Stimulated activated CD4-positive, alpha-beta T cell treated with anti-CD3 and anti-CD28 coated beads, Interleukin-15, amount 100 ng/mL, for 1 hour (primary cell): ENCODE measurements around the gene REG1A.

Source experiments
- DNase-seq, 2 donors: peaks; one replicate each; pipeline ENCODE4 v3.0.0-alpha.2; 2020; ENCODE audit warnings: low read depth in 1 of 2, low spot score in 1 of 2

Gene REG1A, protein sequence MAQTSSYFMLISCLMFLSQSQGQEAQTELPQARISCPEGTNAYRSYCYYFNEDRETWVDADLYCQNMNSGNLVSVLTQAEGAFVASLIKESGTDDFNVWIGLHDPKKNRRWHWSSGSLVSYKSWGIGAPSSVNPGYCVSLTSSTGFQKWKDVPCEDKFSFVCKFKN

GRCh38 chr2:79120194-79120713 is at the start of gene REG1A:
Gene REG1A (plus strand): TSS chr2:79120488. CDS start chr2:79120862, 374 bp downstream.
- DNase-seq: no peak

DNA sequence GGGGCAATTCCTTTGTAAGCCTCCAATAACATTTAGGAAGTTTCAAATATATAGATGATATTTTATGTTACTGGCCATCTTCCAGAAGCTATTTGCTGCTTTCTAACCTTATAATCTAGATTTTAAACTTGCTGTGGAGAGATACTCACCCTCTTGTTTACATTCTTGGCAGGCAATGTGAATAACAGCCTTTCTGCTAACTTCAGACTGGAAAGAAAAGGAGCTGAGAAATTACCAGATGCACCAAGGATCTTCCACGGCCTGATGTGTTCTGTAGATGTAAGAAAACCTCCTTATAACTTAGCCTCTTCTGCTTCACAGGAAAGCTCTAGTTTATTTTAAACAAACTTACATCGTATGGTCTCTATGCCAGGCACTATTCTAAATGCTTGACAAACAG is 49.2 kb upstream of the REG1A start:
- no peak for DNase-seq

- no peak for DNase-seq
Measured at GRCh38 chr2:79082987-79083386, 37.3 kb upstream of the REG1A start.

DNA sequence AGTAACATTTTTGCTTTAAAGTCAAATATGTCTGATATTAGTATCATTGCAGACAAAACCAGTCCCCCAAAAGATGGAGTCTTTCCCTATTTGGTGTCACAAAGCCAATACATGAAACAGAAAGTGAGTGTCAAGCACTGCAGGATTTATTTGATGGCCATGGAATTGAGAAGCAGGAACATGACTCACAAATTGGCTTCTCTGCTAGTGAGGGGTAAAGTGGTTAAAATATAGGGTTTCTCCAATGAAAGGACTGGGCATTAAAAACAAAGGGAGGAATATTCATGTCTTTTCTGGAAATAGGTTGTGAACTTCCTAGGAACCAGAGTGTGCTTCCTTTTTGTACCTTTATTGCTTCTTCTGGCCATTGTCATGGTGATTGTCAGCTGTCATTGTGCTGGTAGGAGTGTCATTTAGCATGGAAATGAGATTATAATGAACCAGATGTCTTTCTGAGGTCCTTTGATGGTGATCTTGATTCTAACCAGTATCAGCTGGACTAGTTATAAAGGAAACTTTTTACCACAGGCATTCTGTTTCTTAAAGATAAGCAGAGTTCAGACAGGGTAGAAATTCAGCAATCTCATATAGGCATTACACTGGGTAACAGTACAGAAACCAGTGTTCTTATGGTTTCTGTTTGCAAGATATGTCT is 36.6 kb upstream of the REG1A start:
- no peak for DNase-seq

GRCh38 chr2:79084495-79085135 is 35.7 kb upstream of the REG1A start:
- DNase-seq: no peak

- DNase-seq: no peak
Measured at GRCh38 chr2:79085382-79085781, 34.9 kb upstream of the REG1A start.

DNA sequence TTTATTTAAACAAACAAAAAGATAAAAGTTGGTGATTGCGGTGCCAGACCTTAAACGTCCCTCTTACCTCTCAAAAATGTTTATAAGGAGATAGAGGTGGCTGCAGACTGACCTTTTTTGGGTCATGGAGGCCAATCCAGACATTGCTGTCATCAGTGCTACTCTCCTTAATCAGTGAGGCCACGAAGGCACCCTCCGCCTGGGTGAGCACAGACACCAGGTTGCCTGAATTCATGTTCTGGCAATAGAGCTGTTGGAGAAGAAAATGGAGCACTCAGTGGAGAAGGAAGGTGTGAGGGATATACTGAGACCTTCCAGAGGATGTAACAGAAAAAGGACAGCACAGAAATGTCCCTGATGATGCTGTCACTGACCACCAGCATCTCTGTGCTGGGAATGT is 34.0 kb upstream of the REG1A start:
- no peak for DNase-seq

DNA sequence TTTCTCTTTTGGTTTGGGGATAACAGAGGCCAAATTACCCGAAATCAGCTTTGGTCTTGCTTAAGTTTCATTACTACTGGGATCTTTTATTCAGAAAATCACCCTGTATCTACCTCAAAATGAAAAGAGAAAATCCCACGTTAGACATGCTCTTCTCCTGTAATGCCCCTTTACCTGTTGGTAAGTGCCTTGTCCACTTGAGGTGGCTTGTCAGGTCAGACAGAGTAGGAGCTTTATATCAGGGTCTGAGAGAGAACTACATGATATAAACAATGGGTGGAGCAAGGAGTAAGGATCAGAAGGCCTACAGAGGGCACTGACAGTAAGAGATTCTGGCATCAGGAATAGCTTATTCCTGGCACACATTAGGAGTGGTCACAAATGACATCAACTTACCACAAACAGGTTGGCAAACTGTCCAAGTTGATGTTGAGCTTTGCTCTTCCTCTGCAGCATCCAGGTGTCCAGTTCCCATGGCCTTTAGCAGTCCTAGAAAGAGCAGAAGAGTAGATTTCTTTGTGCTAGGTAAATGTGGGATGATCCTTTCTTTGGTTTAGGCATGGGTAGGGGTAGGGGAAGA is 32.4 kb upstream of the REG1A start, which contains the start of gene REG1B:
REG1B (minus strand) TSS at position 209 of the 580 bp plus-strand sequence. CDS start 381 bp downstream, outside the sequence.
- no peak for DNase-seq

- no peak for DNase-seq
Measured at GRCh38 chr2:79090693-79091092, 29.6 kb upstream of the REG1A start.

DNA sequence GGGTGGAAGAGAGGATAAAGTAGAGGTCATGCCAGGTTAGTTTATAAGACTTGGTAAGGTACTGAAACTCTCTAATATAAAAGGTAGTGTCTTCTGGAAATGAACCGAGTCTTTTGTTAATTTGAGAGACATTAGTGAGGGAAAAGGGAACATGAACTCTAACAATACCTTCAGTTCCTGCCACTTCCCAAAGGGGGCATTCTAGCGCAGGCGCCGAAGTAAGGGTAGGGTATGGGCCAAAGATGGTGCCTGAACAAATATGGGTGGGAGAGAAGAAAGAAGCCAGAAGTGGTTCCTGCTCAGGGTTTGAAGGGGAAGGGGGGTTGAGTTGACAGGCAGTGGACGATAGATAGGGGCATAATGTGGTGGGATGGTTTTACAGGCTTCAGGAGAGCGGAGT is 22.4 kb upstream of the REG1A start:
- DNase-seq: no peak

- DNase-seq: no peak
Measured at GRCh38 chr2:79099140-79099686, 21.1 kb upstream of the REG1A start.

DNA sequence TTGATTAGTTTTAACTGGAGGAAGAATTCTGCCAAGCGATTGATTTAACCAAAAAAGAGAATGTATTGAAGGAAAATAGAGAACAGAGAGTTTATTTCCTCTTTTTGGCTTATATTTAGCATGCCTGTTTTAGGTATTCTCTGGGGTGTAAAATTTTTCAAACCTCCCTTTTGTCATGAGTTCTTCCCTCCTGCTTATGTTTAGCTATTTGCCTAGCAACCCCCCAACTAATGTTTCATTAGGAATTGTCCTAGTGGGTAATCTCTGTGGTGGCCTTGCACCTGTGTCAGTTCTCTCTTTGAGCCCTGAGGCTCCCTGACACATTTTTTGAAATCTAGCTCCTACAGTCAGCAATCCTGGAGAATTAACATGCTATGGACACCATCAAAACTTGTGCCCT is 20.0 kb upstream of the REG1A start:
- no peak for DNase-seq

- no peak for DNase-seq
Measured at GRCh38 chr2:79101024-79101423, 19.3 kb upstream of the REG1A start.

DNA sequence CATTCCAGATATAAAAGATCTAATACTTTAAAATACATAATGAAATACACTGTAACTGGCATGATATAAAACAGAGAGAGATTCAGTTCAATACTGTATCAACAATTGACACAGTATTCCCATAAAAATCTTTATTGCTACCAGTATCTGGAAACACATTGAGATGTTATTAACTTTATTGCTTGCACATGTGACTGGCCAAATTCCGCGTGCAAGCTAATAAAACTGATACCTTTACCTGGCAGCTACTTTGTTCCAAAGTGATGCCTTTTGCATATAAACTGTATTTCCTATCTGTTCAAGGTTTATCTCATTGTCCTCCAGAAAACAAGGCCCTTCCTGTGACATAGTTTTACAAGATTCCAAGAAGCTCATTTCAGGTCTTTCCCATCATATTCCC is 17.1 kb upstream of the REG1A start:
- no peak for DNase-seq

DNA sequence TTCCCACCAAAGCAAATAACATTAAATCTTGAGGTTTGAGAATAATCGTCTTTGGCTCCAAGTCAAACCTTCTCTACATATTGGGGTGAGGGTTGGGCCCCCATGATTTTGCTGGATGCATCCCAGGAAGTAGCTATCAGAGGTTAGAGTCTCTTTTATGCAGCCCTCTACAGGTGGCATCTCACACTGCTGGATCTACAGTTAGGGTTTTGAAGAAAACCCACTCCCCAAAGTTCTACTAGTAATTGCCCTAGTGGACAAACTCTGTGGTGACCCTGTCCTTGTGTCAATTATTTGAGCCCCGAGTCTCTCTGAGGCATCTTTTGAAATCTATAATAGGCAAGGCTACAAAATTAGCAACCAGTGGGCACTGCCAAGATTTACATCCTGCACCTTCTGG is 15.0 kb upstream of the REG1A start:
- DNase-seq: no peak

DNA sequence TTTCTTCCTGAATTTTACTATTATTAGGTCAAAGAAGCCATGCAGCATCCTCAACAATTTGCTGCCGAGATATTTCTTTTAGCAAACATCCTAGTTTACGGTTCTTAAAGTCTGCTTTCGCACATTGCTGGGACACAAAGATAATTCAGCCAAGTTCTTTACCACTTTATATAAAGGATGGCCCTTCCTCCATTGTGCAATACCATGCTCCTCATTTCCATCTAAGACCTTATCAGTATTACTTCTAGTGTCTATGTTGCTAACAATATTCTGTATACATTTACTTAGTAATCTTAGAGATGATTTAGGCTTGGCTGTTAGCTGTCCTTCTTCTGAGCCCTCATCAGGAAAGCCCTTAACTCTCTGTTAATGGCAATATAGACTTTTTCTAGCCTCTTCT is 8.0 kb upstream of the REG1A start:
- no peak for DNase-seq

DNA sequence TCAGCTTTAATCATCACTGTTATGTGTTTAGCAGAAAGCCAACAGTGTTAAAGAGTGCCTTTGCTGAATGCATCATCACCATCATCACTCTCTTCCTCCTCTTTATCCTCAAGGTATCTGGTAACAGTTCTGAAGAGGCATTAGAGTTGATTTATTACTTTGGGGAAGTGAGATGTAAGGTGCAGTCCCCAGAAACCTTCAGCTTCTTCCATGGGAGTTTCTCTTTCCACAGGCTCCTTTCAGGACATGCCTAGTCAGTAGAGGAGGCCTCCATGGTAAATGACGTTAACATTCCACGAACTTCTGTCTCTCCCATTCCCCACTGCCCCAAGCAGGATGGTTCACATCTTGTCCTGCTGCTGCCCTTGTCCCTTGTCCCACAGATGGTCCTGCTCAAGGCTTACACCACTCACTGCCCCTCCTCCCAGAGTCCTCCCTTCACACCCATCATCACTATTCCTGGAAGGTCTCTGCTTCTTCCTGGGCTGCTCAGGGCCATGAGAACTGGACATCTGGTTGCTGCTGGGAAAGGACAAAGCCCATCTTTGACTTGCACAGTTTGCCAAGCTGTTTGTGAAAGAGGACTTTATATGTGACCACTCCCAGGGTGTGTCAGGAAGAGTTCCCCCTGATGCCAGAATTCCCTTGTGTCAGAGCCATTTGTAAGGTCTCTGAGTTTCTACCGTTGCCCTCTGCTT is 5.3 kb upstream of the REG1A start:
- no peak for DNase-seq

DNA sequence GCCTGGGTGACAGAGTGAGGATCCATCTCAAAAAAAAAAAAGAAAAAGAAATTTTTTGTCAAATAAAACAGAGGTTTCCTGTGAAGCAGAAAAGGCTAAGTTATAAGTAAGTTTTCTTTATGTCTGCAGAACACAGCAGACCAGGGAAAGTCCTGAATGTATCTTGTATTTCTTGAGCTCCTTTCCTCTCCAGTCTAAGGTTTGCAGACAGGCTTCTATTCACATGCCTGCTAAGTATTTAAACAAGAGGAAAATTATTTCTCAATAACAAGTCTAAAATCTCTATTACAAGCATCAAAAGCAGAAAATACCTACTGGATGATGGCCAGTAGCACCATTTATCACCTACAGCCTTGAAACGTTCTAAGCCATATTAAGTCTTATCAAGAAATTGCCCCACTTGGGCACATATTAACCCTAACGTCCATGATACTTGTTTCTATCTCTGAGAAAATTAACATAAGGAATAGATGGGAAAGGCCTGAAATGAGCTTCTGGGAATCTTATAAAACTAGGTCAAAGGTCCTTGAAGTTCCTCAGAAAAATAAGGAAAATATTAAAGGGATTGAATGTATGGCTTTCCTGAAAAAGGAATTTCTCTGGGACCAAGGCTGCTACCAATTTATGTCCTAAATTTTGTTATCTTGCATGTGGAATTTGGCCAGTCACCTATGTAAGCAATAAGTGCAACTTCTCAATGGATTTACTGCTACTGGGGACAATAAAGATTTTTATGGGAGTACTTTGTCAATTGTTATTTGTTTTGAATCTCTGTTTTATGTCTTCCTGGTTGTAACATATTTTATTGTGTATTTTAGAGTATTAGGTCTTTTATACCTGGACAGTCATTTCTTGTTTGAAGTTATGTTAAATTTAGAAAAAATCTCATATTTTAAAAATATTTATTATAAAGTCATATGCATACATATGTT is 3.0 kb upstream of the REG1A start:
- no peak for DNase-seq

DNA sequence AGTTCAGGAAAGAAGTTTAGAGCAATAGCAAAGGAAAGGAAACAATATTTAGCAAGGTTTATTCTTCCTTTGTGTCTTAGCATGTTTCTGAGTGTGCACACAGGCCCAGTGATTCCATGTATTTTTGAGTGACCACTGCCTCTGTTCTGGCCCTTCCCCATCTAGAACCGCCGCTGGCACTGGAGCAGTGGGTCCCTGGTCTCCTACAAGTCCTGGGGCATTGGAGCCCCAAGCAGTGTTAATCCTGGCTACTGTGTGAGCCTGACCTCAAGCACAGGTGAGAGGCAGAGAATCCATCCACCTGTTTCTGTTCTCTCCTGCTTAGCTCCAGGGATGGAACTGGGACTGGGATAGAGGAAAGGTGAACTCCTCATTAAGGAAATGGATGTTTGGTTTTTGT is 2.4 kb downstream of the REG1A start:
- no peak for DNase-seq
